Mesendoderm (in vitro differentiated cells): ENCODE data around the gene SCRT2.
A peak's percentile ranks its signal among the peaks of the same experiment; 100 is the strongest.
"Not testable (repeated sequence)": the region's sequence is repeated elsewhere in the genome, so short reads cannot be mapped to it uniquely, and the experiment has no call there.

Experiments
- DNase-seq: peaks from one replicate; pipeline ENCODE4 v3.0.0; 2013
- H2AK5ac ChIP-seq: 2 replicates; pipeline ENCODE4 v1.6.1; 2013; ENCODE audit warnings: low read length, inconsistent platforms
- H2BK120ac ChIP-seq: 2 replicates; pipeline ENCODE4 v1.6.1; 2013; ENCODE audit warnings: low read depth, mild to moderate bottlenecking, low read length, moderate library complexity, mixed read lengths
- H2BK15ac ChIP-seq: replicated peaks from 2 replicates; pipeline ENCODE4 v1.6.1; 2013; ENCODE audit warnings: low read depth, mild to moderate bottlenecking, moderate library complexity
- H2BK5ac ChIP-seq: 2 replicates; pipeline ENCODE4 v1.6.1; 2013; ENCODE audit warnings: low read length, inconsistent platforms
- H3K18ac ChIP-seq: 2 replicates; pipeline ENCODE4 v1.6.1; 2013; ENCODE audit warnings: mild to moderate bottlenecking, low read length, mixed read lengths
- H3K23ac ChIP-seq: one replicate; pipeline ENCODE4 v1.6.1; 2013; ENCODE audit warnings: low read length
- H3K27ac ChIP-seq: 2 replicates; pipeline ENCODE4 v1.5.1; 2013; ENCODE audit warnings: low read depth, mild to moderate bottlenecking, inconsistent platforms, low read length, moderate library complexity
- H3K27me3 ChIP-seq: 2 replicates; pipeline ENCODE4 v1.6.1; 2013; ENCODE audit warnings: low read length, control low read depth, mild to moderate bottlenecking, inconsistent platforms; ENCODE audit not compliant: insufficient read depth, poor library complexity
- H3K36me3 ChIP-seq: 2 replicates; pipeline ENCODE4 v1.6.1; 2013; ENCODE audit warnings: low read length, inconsistent platforms; ENCODE audit not compliant: control insufficient read depth, insufficient read depth
- H3K4ac ChIP-seq: one replicate; pipeline ENCODE4 v1.6.1; 2013; ENCODE audit warnings: low read depth, mild to moderate bottlenecking, low read length, moderate library complexity
- H3K4me1 ChIP-seq: 2 replicates; pipeline ENCODE4 v1.6.1; 2013; ENCODE audit warnings: low read depth, low read length, inconsistent platforms; ENCODE audit not compliant: control insufficient read depth
- H3K4me2 ChIP-seq: 2 replicates; pipeline ENCODE4 v1.6.1; 2013; ENCODE audit warnings: low read length
- H3K4me3 ChIP-seq: 2 replicates; pipeline ENCODE4 v1.5.1; 2013; ENCODE audit warnings: mild to moderate bottlenecking, low read length
- H3K56ac ChIP-seq: one replicate; pipeline ENCODE4 v1.6.1; 2013; ENCODE audit warnings: low read length
- H3K79me1 ChIP-seq: 2 replicates; pipeline ENCODE4 v1.6.1; 2013; ENCODE audit warnings: low read length, inconsistent platforms
- H3K79me2 ChIP-seq: 2 replicates; pipeline ENCODE4 v1.6.1; 2013; ENCODE audit warnings: mild to moderate bottlenecking, low read length; ENCODE audit not compliant: control insufficient read depth, insufficient read depth
- H3K9ac ChIP-seq: 2 replicates; pipeline ENCODE4 v1.6.1; 2013; ENCODE audit warnings: low read length, inconsistent platforms
- H4K5ac ChIP-seq: one replicate; pipeline ENCODE4 v1.6.1; 2013; ENCODE audit warnings: low read length
- H4K8ac ChIP-seq: one replicate; pipeline ENCODE4 v1.6.1; 2013; ENCODE audit warnings: low read depth, mild to moderate bottlenecking, control low read depth, low read length, moderate library complexity
- WGBS: extraction: QIAGEN DNeasy Blood & Tissue Kit; methylation state at CpG from one replicate; pipeline ENCODE4 v1.1.7; 2013; ENCODE audit warnings: low lambda C conversion rate, missing lambda C conversion rate; ENCODE audit not compliant: insufficient coverage; ENCODE audit errors: extremely low coverage; 5-methylcytosine and 5-hydroxymethylcytosine counted together

Gene SCRT2

GRCh38 chr20:642398-643174 lies 33.0 kb downstream of the SCRT2 start:
- no peak overlapping the region for H3K4me3 ChIP-seq
- no peak overlapping the region for H3K9ac ChIP-seq
- no peak overlapping the region for H3K4me2 ChIP-seq
- H2BK5ac ChIP-seq, result no peak overlapping the region
- no peak overlapping the region for H3K18ac ChIP-seq
- no peaks in the 10 kb centered on the region for H3K79me2 ChIP-seq
- H3K56ac ChIP-seq, result no peak overlapping the region
- no peaks in the 10 kb centered on the region for H3K79me1 ChIP-seq
- no peak overlapping the region for H2BK120ac ChIP-seq
- H3K4ac ChIP-seq, result no peak overlapping the region
- H4K8ac ChIP-seq, result no peak overlapping the region
- H4K5ac ChIP-seq, result no peak overlapping the region
- no peak overlapping the region for H2BK15ac ChIP-seq
- H3K27me3 ChIP-seq, result no peaks in the 10 kb centered on the region
- no peaks in the 10 kb centered on the region for H3K36me3 ChIP-seq
- DNase-seq, result no peak
- no peak overlapping the region for H3K27ac ChIP-seq
- H3K23ac ChIP-seq, result no peak overlapping the region
- no CpG with 5 or more reads among the region's 57 CpGs for WGBS
- no peak overlapping the region for H2AK5ac ChIP-seq
- H3K4me1 ChIP-seq, result no peaks in the 10 kb centered on the region

DNA sequence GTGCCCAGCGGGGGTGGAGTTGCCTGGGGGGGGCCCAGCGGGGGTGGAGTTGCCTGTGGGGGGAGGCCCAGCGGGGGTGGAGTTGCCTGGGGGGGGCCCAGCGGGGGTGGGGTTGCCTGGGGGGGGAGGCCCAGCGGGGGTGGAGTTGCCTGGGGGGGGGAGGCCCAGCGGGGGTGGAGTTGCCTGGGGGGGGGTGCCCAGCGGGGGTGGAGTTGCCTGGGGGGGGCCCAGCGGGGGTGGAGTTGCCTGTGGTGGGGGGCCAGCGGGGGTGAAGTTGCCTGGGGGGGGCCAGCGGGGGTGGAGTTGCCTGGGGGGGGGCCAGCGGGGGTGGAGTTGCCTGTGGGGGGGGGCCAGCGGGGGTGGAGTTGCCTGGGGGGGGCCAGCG lies 33.6 kb downstream of the SCRT2 start:
- DNase-seq, result not testable (repeated sequence)
- no CpG with 5 or more reads among the region's 13 CpGs for WGBS

GRCh38 chr20:641516-641875 lies 34.1 kb downstream of the SCRT2 start:
- no peak overlapping the region for H3K18ac ChIP-seq
- no peak overlapping the region for H2BK15ac ChIP-seq
- peak; percentile 55 for DNase-seq
- no peak overlapping the region for H2BK120ac ChIP-seq
- H3K79me1 ChIP-seq, result no peaks in the 10 kb centered on the region
- no peaks in the 10 kb centered on the region for H3K79me2 ChIP-seq
- WGBS, result no CpG with 5 or more reads among the region's 12 CpGs
- no peak overlapping the region for H3K56ac ChIP-seq
- no peak overlapping the region for H2BK5ac ChIP-seq
- H3K4me3 ChIP-seq, result no peak overlapping the region
- no peak overlapping the region for H3K27ac ChIP-seq
- H4K5ac ChIP-seq, result no peak overlapping the region
- no peak overlapping the region for H4K8ac ChIP-seq
- no peak overlapping the region for H3K4me2 ChIP-seq
- no peak overlapping the region for H3K4ac ChIP-seq
- no peaks in the 10 kb centered on the region for H3K36me3 ChIP-seq
- H3K23ac ChIP-seq, result no peak overlapping the region
- H3K9ac ChIP-seq, result no peak overlapping the region
- H3K27me3 ChIP-seq, result no peaks in the 10 kb centered on the region
- H3K4me1 ChIP-seq, result no peaks in the 10 kb centered on the region
- H2AK5ac ChIP-seq, result no peak overlapping the region

More for the DNA sequence above, 33.6 kb downstream of the SCRT2 start:
- H3K27ac ChIP-seq, H2BK120ac ChIP-seq, H4K5ac ChIP-seq, H3K27me3 ChIP-seq, H4K8ac ChIP-seq, H2BK15ac ChIP-seq, H3K4me2 ChIP-seq, H3K36me3 ChIP-seq, H3K9ac ChIP-seq, H3K23ac ChIP-seq, H3K18ac ChIP-seq, H3K79me2 ChIP-seq, H3K4me3 ChIP-seq, H3K79me1 ChIP-seq, H2BK5ac ChIP-seq, H2AK5ac ChIP-seq, H3K4ac ChIP-seq, H3K4me1 ChIP-seq, H3K56ac ChIP-seq: not testable (repeated sequence)

- Histone ChIP-seq H4K8ac (no peak overlapping the region), H3K79me2 (no peaks in the 10 kb centered on the region), H3K23ac (no peak overlapping the region), H3K36me3 (no peaks in the 10 kb centered on the region), H3K9ac (no peak overlapping the region), H3K4me2 (no peak overlapping the region), H3K27ac (no peak overlapping the region), H3K79me1 (no peaks in the 10 kb centered on the region), H4K5ac (no peak overlapping the region), H3K27me3 (no peaks in the 10 kb centered on the region), H3K18ac (no peak overlapping the region), H3K4me1 (no peaks in the 10 kb centered on the region), H2BK15ac (no peak overlapping the region), H3K56ac (no peak overlapping the region), H3K4ac (no peak overlapping the region), H2BK5ac (no peak overlapping the region), H3K4me3 (no peak overlapping the region), H2AK5ac (no peak overlapping the region), H2BK120ac (no peak overlapping the region)
- DNase-seq, result no peak
- no CpG with 5 or more reads among the region's 11 CpGs for WGBS
Measured at GRCh38 chr20:640674-641515, 34.7 kb downstream of the SCRT2 start.

GRCh38 chr20:638579-638978 lies 37.0 kb downstream of the SCRT2 start:
- no peak overlapping the region for H3K56ac ChIP-seq
- no peak overlapping the region for H4K8ac ChIP-seq
- no peak overlapping the region for H2AK5ac ChIP-seq
- no CpG with 5 or more reads among the region's 1 CpG for WGBS
- H4K5ac ChIP-seq, result no peak overlapping the region
- H3K27ac ChIP-seq, result no peak overlapping the region
- H3K27me3 ChIP-seq, result no peaks in the 10 kb centered on the region
- no peak overlapping the region for H3K4me3 ChIP-seq
- H3K9ac ChIP-seq, result no peak overlapping the region
- no peak overlapping the region for H3K4me2 ChIP-seq
- no peak overlapping the region for H2BK120ac ChIP-seq
- no peaks in the 10 kb centered on the region for H3K79me2 ChIP-seq
- no peak for DNase-seq
- H3K4me1 ChIP-seq, result no peaks in the 10 kb centered on the region
- no peak overlapping the region for H3K4ac ChIP-seq
- H2BK15ac ChIP-seq, result no peak overlapping the region
- H3K79me1 ChIP-seq, result no peaks in the 10 kb centered on the region
- H3K23ac ChIP-seq, result no peak overlapping the region
- no peak overlapping the region for H3K18ac ChIP-seq
- H3K36me3 ChIP-seq, result no peaks in the 10 kb centered on the region
- H2BK5ac ChIP-seq, result no peak overlapping the region
